PC-3 (cell line): Measurements from ENCODE around the gene CYP19A1.

ENCODE experiments used
- EZH2 ChIP-seq: fragments of 300-600 bp; sonication (generic); IDR thresholded peaks from one replicate; pipeline ENCODE4 v1.6.1; 2017; ENCODE audit warnings: antibody characterized with exemption, mild to moderate bottlenecking, low read length; ENCODE audit not compliant: unreplicated experiment
- TF ChIP-seq, protein P1 (sequence below): fragments of 300-600 bp; sonication (generic); conservative IDR thresholded peaks from 2 replicates; pipeline ENCODE4 v1.5.1; 2017; ENCODE audit warnings: antibody characterized with exemption, low read depth, mild to moderate bottlenecking, low read length

- TF ChIP-seq, protein P1, sequence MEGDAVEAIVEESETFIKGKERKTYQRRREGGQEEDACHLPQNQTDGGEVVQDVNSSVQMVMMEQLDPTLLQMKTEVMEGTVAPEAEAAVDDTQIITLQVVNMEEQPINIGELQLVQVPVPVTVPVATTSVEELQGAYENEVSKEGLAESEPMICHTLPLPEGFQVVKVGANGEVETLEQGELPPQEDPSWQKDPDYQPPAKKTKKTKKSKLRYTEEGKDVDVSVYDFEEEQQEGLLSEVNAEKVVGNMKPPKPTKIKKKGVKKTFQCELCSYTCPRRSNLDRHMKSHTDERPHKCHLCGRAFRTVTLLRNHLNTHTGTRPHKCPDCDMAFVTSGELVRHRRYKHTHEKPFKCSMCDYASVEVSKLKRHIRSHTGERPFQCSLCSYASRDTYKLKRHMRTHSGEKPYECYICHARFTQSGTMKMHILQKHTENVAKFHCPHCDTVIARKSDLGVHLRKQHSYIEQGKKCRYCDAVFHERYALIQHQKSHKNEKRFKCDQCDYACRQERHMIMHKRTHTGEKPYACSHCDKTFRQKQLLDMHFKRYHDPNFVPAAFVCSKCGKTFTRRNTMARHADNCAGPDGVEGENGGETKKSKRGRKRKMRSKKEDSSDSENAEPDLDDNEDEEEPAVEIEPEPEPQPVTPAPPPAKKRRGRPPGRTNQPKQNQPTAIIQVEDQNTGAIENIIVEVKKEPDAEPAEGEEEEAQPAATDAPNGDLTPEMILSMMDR = no peak
- TF ChIP-seq EZH2 = no peak
Observed at GRCh38 chr15:51378406-51378805, 40.0 kb upstream of the CYP19A1 start.
